SU-DHL-6 (cell line): Measurements from ENCODE around the gene SRGAP3.

ENCODE experiments used
- H2AFZ ChIP-seq: fragments of 200-600 bp; sonication (generic); 2 replicates; pipeline ENCODE4 v1.6.1; 2014; ENCODE audit warnings: low read depth, mild to moderate bottlenecking, moderate library complexity, mixed read lengths, antibody characterized with exemption, low read length; ENCODE audit not compliant: severe bottlenecking
- H3F3A ChIP-seq: fragments of 200-600 bp; shearing (Covaris generic); 2 replicates; pipeline ENCODE4 v1.6.0; 2016; ENCODE audit warnings: antibody characterized with exemption, mild to moderate bottlenecking; ENCODE audit not compliant: insufficient read depth
- H3K27ac ChIP-seq: fragments of 200-600 bp; sonication (generic); 2 replicates; pipeline ENCODE4 v1.5.1; 2016; ENCODE audit warnings: low read depth, mild to moderate bottlenecking, low read length, moderate library complexity, mixed read lengths
- H3K27me3 ChIP-seq: fragments of 200-600 bp; sonication (generic), shearing (Covaris generic); 2 replicates; pipeline ENCODE4 v1.6.0; 2014; ENCODE audit warnings: mild to moderate bottlenecking, low read length
- H3K36me3 ChIP-seq: fragments of 200-600 bp; sonication (generic); 2 replicates; pipeline ENCODE4 v1.6.1; 2014; ENCODE audit warnings: mild to moderate bottlenecking, low read length, mixed read lengths
- H3K4me2 ChIP-seq: fragments of 300-600, 200-600 bp; shearing (Covaris generic), sonication (generic); 2 replicates; pipeline ENCODE4 v1.6.0; 2014; ENCODE audit warnings: low read length, low read depth, mild to moderate bottlenecking; ENCODE audit not compliant: poor library complexity, severe bottlenecking
- H3K4me3 ChIP-seq: fragments of 200-600 bp; sonication (generic); 2 replicates; pipeline ENCODE4 v1.5.1; 2014; ENCODE audit warnings: antibody characterized with exemption, low read length, mild to moderate bottlenecking, mixed read lengths; ENCODE audit not compliant: insufficient read depth, poor library complexity, severe bottlenecking
- H3K79me2 ChIP-seq: fragments of 200-600 bp; sonication (generic); 2 replicates; pipeline ENCODE4 v1.6.1; 2014; ENCODE audit warnings: mild to moderate bottlenecking, low read length, moderate library complexity; ENCODE audit not compliant: insufficient read depth
- H3K9ac ChIP-seq: fragments of 200-600 bp; sonication (generic); 2 replicates; pipeline ENCODE4 v1.7.0; 2014; ENCODE audit warnings: mild to moderate bottlenecking, low read length
- H3K9me2 ChIP-seq: fragments of 200-600 bp; sonication (generic); replicated peaks from 2 replicates; pipeline ENCODE4 v1.6.1; 2014; ENCODE audit warnings: low read length; ENCODE audit not compliant: insufficient read depth
- H3K9me3 ChIP-seq: fragments of 200-600 bp; sonication (generic); 2 replicates; pipeline ENCODE4 v1.6.1; 2014; ENCODE audit warnings: low read length, mixed read lengths; ENCODE audit not compliant: insufficient read depth
- H4K20me1 ChIP-seq: fragments of 200-600 bp; sonication (generic); 2 replicates; pipeline ENCODE4 v1.6.1; 2014; ENCODE audit warnings: low read depth, mild to moderate bottlenecking, antibody characterized with exemption, low read length, moderate library complexity, mixed read lengths
- CTCF ChIP-seq: fragments of 200-600 bp; sonication (generic); IDR thresholded peaks from one replicate; pipeline ENCODE4 v1.5.1; 2017; ENCODE audit warnings: antibody characterized with exemption, mild to moderate bottlenecking, low read length, moderate library complexity; ENCODE audit not compliant: insufficient read depth, poor library complexity, severe bottlenecking
- EZH2phosphoT487 ChIP-seq: fragments of 200-600 bp; sonication (generic), shearing (Covaris generic); conservative IDR thresholded peaks from 2 replicates; pipeline ENCODE4 v1.6.1; 2018; ENCODE audit warnings: mild to moderate bottlenecking, antibody characterized with exemption, low read length, moderate library complexity, mixed read lengths

Gene SRGAP3

GRCh38 chr3:9068051-9068450 lies 181.4 kb downstream of the SRGAP3 start:
- no peaks in the 10 kb centered on the region for H3F3A ChIP-seq
- H2AFZ ChIP-seq, result no peak overlapping the region
- no peaks in the 10 kb centered on the region for H3K27me3 ChIP-seq
- H3K4me3 ChIP-seq, result no peak overlapping the region
- no peak overlapping the region for H3K4me2 ChIP-seq
- H4K20me1 ChIP-seq, result no peaks in the 10 kb centered on the region
- H3K9ac ChIP-seq, result no peak overlapping the region
- TF ChIP-seq EZH2phosphoT487 (no peak), CTCF (no peak)
- no peaks in the 10 kb centered on the region for H3K9me2 ChIP-seq
- H3K79me2 ChIP-seq, result no peaks in the 10 kb centered on the region
- no peaks in the 10 kb centered on the region for H3K9me3 ChIP-seq
- H3K27ac ChIP-seq, result no peak overlapping the region
- H3K36me3 ChIP-seq, result no peaks in the 10 kb centered on the region

GRCh38 chr3:9067352-9067975 lies 182.0 kb downstream of the SRGAP3 start:
- H3K27me3 ChIP-seq, result no peaks in the 10 kb centered on the region
- no peaks in the 10 kb centered on the region for H3K79me2 ChIP-seq
- H3K9ac ChIP-seq, result no peak overlapping the region
- H4K20me1 ChIP-seq, result no peaks in the 10 kb centered on the region
- no peak overlapping the region for H3K4me3 ChIP-seq
- H3K9me2 ChIP-seq, result no peaks in the 10 kb centered on the region
- H3F3A ChIP-seq, result no peaks in the 10 kb centered on the region
- no peaks in the 10 kb centered on the region for H3K9me3 ChIP-seq
- H2AFZ ChIP-seq, result no peak overlapping the region
- TF ChIP-seq EZH2phosphoT487, result no peak
- TF ChIP-seq CTCF, result peak; percentile 88
- H3K27ac ChIP-seq, result no peak overlapping the region
- H3K36me3 ChIP-seq, result no peaks in the 10 kb centered on the region
- H3K4me2 ChIP-seq, result no peak overlapping the region

- TF ChIP-seq EZH2phosphoT487 (no peak), CTCF (no peak)
- no peaks in the 10 kb centered on the region for H3K27me3 ChIP-seq
- H3K4me3 ChIP-seq, result no peak overlapping the region
- H3K9ac ChIP-seq, result no peak overlapping the region
- no peaks in the 10 kb centered on the region for H3K36me3 ChIP-seq
- no peak overlapping the region for H2AFZ ChIP-seq
- no peaks in the 10 kb centered on the region for H3F3A ChIP-seq
- no peak overlapping the region for H3K27ac ChIP-seq
- no peak overlapping the region for H3K4me2 ChIP-seq
- no peaks in the 10 kb centered on the region for H3K9me2 ChIP-seq
- H3K9me3 ChIP-seq, result no peaks in the 10 kb centered on the region
- no peaks in the 10 kb centered on the region for H3K79me2 ChIP-seq
- no peaks in the 10 kb centered on the region for H4K20me1 ChIP-seq
Observed at GRCh38 chr3:9066775-9067174, 182.7 kb downstream of the SRGAP3 start.
